OCI-LY7 (cell line): ENCODE measurements around the gene PLPP4.

Experiments used
- CTCF ChIP-seq: fragments of 200-600 bp; sonication (generic); conservative IDR thresholded peaks from 2 replicates; pipeline ENCODE4 v1.5.1; 2014; ENCODE audit warnings: mild to moderate bottlenecking, antibody characterized with exemption, low read length, moderate library complexity, mixed read lengths
- EZH2phosphoT487 ChIP-seq: fragments of 200-600 bp; sonication (generic); IDR thresholded peaks from 2 replicates; pipeline ENCODE4 v1.6.1; 2018; ENCODE audit warnings: low read depth, borderline replicate concordance, mild to moderate bottlenecking, mixed run types, antibody characterized with exemption, low read length, moderate library complexity, mixed read lengths

GRCh38 chr10:120593693-120594092, 136.7 kb downstream of the PLPP4 start:
- TF ChIP-seq CTCF, result no peak
- TF ChIP-seq EZH2phosphoT487, result no peak
